GM10266 (cell line): ENCODE results near the gene SYT17.
A peak's percentile ranks its signal among the peaks of the same experiment; 100 is the strongest.

ENCODE experiments used
- DNase-seq: peaks from one replicate; pipeline ENCODE4 v3.0.0; 2012; ENCODE audit errors: extremely low spot score
- TF ChIP-seq, protein P1 (sequence below): IDR thresholded peaks from 2 replicates; pipeline ENCODE4 v1.5.1; 2012; ENCODE audit warnings: mild to moderate bottlenecking, low read depth; ENCODE audit not compliant: control insufficient read depth, insufficient read depth; ENCODE audit errors: missing control alignments

The SYT17 gene

DNA sequence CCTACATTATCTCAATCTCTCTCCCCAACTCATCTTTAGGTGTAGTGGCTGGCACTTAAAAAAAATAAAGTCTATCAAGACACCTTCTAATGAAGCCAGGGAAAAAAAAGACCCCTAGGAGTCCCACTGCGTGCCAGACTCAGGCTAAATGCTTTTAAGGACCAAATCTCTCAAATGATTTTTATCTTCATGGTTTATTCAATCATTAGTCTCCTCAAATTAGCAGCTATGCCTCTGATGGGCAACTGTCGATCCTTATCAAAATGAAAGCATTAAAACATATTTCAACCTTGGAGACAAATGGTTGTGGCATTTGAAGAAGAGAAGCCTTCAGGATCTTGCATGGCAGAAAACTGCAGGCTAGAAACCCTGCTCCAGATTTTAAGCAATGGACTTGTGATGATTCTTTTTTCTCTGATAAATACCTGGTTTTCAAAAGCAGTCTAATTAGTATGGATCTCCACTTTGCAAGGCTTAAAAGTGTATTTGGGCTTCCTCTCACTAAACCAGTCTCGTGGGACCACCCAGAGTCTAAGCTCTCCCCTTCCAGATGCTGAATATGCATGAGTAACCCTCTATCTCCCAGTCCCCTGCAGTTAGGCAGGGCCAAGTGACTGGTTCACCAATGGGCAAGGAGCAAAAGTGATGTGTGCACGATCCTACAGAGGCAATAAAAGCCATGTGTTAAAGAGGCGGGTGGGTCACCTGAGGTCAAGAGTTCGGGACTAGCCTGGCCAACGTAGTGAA lies 39.4 kb upstream of the SYT17 start:
- no peak for DNase-seq
- TF ChIP-seq, protein P1, sequence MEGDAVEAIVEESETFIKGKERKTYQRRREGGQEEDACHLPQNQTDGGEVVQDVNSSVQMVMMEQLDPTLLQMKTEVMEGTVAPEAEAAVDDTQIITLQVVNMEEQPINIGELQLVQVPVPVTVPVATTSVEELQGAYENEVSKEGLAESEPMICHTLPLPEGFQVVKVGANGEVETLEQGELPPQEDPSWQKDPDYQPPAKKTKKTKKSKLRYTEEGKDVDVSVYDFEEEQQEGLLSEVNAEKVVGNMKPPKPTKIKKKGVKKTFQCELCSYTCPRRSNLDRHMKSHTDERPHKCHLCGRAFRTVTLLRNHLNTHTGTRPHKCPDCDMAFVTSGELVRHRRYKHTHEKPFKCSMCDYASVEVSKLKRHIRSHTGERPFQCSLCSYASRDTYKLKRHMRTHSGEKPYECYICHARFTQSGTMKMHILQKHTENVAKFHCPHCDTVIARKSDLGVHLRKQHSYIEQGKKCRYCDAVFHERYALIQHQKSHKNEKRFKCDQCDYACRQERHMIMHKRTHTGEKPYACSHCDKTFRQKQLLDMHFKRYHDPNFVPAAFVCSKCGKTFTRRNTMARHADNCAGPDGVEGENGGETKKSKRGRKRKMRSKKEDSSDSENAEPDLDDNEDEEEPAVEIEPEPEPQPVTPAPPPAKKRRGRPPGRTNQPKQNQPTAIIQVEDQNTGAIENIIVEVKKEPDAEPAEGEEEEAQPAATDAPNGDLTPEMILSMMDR = no peak

DNA sequence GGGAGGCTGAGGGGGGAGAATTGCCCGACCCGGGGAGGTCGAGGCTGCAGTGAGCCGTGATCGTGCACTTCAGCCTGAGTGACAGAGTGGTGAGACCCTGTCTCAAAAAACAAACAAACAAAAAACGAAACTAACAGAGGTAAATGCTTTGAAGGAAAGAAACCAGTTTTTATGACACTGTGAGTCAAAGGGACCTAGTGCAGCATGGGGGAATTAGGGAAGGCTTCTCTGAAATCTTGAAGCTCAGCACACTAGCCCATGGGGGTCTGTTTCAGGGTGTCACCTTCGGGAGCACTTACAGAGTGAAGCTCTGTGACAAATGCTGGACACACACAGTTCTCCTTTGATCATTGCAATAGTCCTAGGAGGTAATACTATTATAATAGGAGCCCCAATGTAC lies 37.7 kb upstream of the SYT17 start:
- TF ChIP-seq, protein P1 = no peak
- DNase-seq = no peak

DNA sequence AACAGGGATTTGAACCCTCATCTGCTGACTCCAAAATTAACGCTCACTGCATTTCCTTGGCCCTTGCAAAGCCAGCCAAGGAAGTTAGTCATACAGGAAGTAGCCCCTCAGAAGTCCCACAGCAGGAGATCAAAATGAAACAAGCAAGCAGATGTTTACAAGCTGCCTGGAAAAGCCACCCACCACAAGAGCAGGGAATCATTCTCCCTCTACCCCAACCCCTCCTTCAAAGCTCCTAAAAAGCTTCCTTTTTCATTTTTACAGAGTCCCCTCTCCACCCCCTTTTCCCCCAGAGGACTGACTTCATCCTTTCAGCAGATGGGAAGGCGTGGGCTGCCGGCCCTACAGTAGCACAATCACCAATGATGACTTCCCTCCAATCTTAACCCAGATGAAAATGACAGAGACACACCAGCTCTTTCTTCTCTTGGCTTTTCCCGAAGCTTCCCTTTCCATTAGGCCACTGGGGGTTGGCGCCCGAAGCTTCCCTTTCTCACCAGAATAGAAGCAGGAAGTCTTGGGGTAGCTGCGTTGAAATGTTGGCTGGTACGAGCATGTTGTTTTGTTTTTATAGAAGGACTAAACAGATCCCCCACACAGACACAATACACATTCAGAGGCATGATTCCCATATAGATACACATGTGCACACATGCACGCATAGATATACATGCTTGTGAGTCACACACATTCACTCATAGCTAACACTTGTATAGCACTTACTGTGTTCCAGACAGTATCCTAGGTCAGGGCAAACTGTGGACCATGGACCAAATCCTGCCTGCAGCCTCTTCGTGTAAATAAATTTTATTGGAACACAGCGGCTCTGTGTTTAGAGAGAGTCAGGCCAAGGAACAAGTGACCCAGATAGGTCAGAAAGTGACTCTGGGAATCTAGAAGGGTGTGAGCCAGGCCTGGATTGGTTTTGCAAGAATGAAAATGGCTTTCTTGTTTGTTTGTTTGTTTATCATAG lies 36.9 kb upstream of the SYT17 start:
- DNase-seq = peak; percentile 29
- TF ChIP-seq, protein P1 = no peak

DNA sequence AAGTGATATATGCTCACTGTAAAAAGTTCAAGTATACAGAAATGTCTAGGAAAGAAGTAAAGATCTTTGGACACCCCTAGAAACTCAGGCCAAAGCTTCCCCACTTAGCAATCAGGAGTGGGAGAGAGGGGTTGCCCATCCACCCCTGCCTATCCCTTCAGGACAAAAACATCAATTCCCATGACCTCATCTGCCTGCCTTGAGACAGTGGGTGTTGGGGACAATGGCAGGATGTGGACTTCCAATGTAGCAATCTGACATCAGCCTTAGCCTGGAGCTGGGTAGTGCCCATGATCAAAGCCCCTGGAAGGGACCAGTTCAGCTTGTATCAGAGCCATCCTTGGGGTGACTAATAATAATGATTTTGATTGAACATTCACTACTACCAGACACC lies 36.2 kb upstream of the SYT17 start:
- DNase-seq = no peak

DNA sequence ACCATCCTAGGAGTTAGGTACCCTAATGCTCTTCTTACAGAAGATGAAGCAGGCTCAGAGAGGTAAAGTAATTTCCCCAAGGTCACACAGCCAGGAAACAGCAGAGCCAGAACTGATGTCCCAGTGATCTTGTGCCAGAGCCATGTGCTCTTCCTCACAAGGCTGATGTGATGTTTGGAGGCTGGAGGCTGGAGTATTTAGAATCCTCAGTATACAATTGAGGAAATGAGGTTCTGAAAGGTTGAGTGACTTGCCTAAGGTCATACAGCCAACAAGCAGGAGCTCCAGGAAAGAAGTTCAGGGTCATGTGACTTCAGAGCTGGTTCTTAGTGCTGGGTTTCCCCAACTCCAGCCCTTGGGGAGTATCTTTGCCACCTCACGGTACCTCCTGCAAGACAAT lies 35.8 kb upstream of the SYT17 start:
- no peak for DNase-seq
- TF ChIP-seq, protein P1 = no peak

More for the DNA sequence above, 36.2 kb upstream of the SYT17 start:
- TF ChIP-seq, protein P1 = no peak

DNA sequence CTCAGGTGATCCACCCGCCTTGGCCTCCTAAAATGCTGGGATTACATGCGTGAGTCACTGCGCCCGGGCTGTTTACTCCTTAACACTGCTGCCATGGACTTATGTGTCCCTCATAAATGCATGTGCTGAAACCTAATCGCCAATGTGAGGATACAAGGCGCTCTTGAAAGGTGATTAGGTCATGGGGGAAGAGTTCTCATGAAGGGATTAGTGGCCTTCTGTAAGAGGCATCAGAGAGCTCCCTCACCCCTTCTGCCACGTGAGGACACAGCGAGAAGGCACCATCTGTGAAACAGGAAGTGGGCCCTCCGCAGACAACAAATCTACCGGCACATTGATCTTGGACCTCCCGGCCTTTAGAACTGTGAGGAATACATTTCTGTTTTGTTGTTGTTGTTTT lies 35.1 kb upstream of the SYT17 start:
- TF ChIP-seq, protein P1 = no peak
- DNase-seq = no peak
